Astrocyte of the cerebellum (primary cell): Measurements from ENCODE around the gene CLK3.

Source experiments
- DNase-seq: peaks from one replicate; pipeline ENCODE4 v3.0.0-alpha.2; 2011; ENCODE audit warnings: low read depth
- H3K4me3 ChIP-seq: 2 replicates; pipeline ENCODE4 v1.5.1; 2011; ENCODE audit warnings: mild to moderate bottlenecking, low read depth, low read length, moderate library complexity
- in situ Hi-C: cut with HindIII; loops from 2 replicates; pipeline ENCODE4 v1.10.0; 2017; ENCODE audit warnings: low sequenced_read_pairs
- TF ChIP-seq, protein P1 (sequence below): IDR thresholded peaks from 2 replicates; pipeline ENCODE4 v1.5.1; 2012; ENCODE audit warnings: low read length, low read depth, moderate library complexity, mild to moderate bottlenecking; ENCODE audit errors: missing control alignments

Gene CLK3

GRCh38 chr15:74612677-74613076, 3.0 kb upstream of the CLK3 start:
- in situ Hi-C loops = no loop called here
- DNase-seq = no peak
- TF ChIP-seq, protein P1, sequence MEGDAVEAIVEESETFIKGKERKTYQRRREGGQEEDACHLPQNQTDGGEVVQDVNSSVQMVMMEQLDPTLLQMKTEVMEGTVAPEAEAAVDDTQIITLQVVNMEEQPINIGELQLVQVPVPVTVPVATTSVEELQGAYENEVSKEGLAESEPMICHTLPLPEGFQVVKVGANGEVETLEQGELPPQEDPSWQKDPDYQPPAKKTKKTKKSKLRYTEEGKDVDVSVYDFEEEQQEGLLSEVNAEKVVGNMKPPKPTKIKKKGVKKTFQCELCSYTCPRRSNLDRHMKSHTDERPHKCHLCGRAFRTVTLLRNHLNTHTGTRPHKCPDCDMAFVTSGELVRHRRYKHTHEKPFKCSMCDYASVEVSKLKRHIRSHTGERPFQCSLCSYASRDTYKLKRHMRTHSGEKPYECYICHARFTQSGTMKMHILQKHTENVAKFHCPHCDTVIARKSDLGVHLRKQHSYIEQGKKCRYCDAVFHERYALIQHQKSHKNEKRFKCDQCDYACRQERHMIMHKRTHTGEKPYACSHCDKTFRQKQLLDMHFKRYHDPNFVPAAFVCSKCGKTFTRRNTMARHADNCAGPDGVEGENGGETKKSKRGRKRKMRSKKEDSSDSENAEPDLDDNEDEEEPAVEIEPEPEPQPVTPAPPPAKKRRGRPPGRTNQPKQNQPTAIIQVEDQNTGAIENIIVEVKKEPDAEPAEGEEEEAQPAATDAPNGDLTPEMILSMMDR = no peak
- no peak overlapping the region for H3K4me3 ChIP-seq

- DNase-seq = no peak
- H3K4me3 ChIP-seq = no peak overlapping the region
Observed at GRCh38 chr15:74613089-74613952, 2.3 kb upstream of the CLK3 start.

GRCh38 chr15:74613953-74614743, 1.5 kb upstream of the CLK3 start:
- peak overlapping the region; percentile 99 for H3K4me3 ChIP-seq
- in situ Hi-C loops = no loop called here
- TF ChIP-seq, protein P1 = no peak
- DNase-seq = no peak

More at GRCh38 chr15:74613089-74613952, 2.3 kb upstream of the CLK3 start:
- in situ Hi-C loops = no loop called here
- TF ChIP-seq, protein P1 = no peak

DNA sequence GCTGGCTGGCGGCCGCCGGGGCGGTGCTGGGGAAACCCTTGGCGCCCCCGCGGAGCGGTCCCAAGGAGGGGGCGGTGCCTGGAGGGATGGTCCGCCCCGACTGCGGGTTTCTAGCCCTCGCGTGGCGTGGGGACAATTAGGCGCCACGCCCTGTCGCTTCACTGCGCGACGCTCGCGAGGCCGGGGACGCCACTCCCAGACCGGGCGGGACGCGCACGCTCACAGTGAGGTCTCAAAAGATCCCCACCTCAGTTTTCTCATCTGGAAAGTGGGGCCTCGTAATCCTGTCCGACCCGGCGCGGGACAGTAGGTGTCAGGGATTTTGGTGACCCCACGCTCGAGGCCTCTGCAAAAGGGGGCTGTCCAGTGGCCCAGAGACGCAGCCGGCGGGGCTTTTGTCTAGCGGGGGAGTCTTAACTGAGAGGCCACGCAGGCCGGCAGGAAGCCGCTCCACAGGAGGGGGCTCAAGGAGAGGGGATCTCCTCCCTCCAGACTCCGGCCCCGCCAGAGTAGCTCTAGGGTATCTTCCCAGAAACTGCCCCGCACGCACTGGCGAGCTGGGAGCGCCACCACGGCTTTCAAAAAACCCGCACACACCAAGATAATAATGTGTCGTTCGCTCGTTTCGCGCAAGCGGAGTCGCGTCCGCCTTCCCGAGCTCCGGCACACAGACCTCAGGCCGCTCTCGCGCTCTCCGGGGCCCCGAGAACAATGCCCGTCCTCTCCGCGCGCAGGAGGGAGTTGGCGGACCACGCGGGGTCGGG, 710 bp upstream of the CLK3 start:
- in situ Hi-C loops = no loop called here
- no peak for DNase-seq
- H3K4me3 ChIP-seq = peak overlapping the region; percentile 99
- TF ChIP-seq, protein P1 = no peak

GRCh38 chr15:74616366-74616939, 817 bp downstream of the CLK3 start:
- DNase-seq = no peak
- in situ Hi-C loops = no loop called here
- TF ChIP-seq, protein P1 = no peak
- H3K4me3 ChIP-seq = peak overlapping the region; percentile 99

GRCh38 chr15:74616996-74617395, 1.4 kb downstream of the CLK3 start:
- TF ChIP-seq, protein P1 = no peak
- in situ Hi-C loops = no loop called here
- peak overlapping the region; percentile 99 for H3K4me3 ChIP-seq
- no peak for DNase-seq
